HepG2 (cell line): ENCODE data around the gene APBB2. TPM values are rescaled to one million over a fixed set of nuclear protein-coding genes. Genes with fewer than 3 reads are reported as not detected.

Experiments used
- ATAC-seq: fragments of 200-7000 bp; cut with Tn5 transposase; 3 replicates; pipeline ENCODE4 v1.9.1; 2020; ENCODE audit warnings: mild to moderate bottlenecking, moderate library complexity
- BruUV-seq: library from RNA; stranded (reverse); fragments of 400-500 nt; replicated peaks from 2 replicates; lab custom pipeline; 2021; lab: Mats Ljungman, UMichigan
- CTCF ChIA-PET: fragments of 300-600 bp; formaldehyde crosslinking; extraction: SDS; loops from one replicate; lab custom pipeline; 2021; ENCODE audit warnings: low total read pairs, inconsistent platforms, low intra/inter-chr PET ratio; lab: Yijun Ruan, JAX
- POLR2A ChIA-PET: fragments of 350-600 bp; sonication (Branson Sonifier 250); formaldehyde crosslinking; loops from one replicate; lab custom pipeline; 2020; ENCODE audit warnings: antibody characterized with exemption, inconsistent platforms; lab: Yijun Ruan, JAX
- DNase-seq: peaks from one replicate; pipeline ENCODE4 v3.0.0-alpha.2; 2015; ENCODE audit warnings: low spot score
- FAIRE-seq: peaks from 3 replicates; lab custom pipeline; 2011; peaks lifted over from hg19 to GRCh38; lab: Jason Lieb, UNC
- H2AFZ ChIP-seq: one replicate; pipeline ENCODE4 v1.6.1; 2011; ENCODE audit warnings: low read length, inconsistent platforms
- H3K27ac ChIP-seq: fragments of 300-600 bp; 3 replicates; pipeline ENCODE4 v1.8.0; 2011; ENCODE audit warnings: mixed run types, mild to moderate bottlenecking, mixed read lengths, low read length, inconsistent platforms; ENCODE audit not compliant: insufficient read depth; ENCODE audit errors: extremely low read length
- H3K27me3 ChIP-seq, 2 experiments: fragments of 200-600 bp in 1 of 2; 2 replicates in 1 of 2; 3 replicates in 1 of 2; pipeline versions ENCODE4 v1.6.0 to v1.8.0; 2011; ENCODE audit warnings: low read length in 2 of 2, mild to moderate bottlenecking in 2 of 2, moderate library complexity in 2 of 2, inconsistent platforms in 1 of 2; ENCODE audit not compliant: insufficient read depth in 2 of 2, control insufficient read depth in 1 of 2
- H3K36me3 ChIP-seq, 2 experiments: fragments of 200-600 bp in 1 of 2; replicated peaks in 1 of 2; 2 replicates in 1 of 2; 3 replicates in 1 of 2; pipeline versions ENCODE4 v1.5.1 to v1.8.0; 2011; ENCODE audit warnings: low read length in 2 of 2, inconsistent platforms in 1 of 2; ENCODE audit not compliant: insufficient read depth in 2 of 2, control insufficient read depth in 1 of 2
- H3K4me1 ChIP-seq: 2 replicates; pipeline ENCODE4 v1.5.1; 2012; ENCODE audit warnings: low read length, inconsistent platforms; ENCODE audit not compliant: insufficient read depth
- H3K4me2 ChIP-seq: 2 replicates; pipeline ENCODE4 v1.6.0; 2011; ENCODE audit warnings: low read depth, low read length, inconsistent platforms
- H3K4me3 ChIP-seq, 3 experiments: fragments of 200-600 bp in 1 of 3; sonication (generic), shearing (Covaris generic) in 1 of 3; replicated peaks in 1 of 3; 2 replicates each; pipeline ENCODE4 v1.5.1; 2011 to 2016; ENCODE audit warnings: low read length in 3 of 3, inconsistent platforms in 2 of 3, low read depth in 2 of 3, mild to moderate bottlenecking in 2 of 3, control low read depth in 1 of 3, mixed read lengths in 1 of 3; ENCODE audit not compliant: insufficient read depth in 1 of 3
- H3K79me2 ChIP-seq: one replicate; pipeline ENCODE4 v1.6.1; 2011; ENCODE audit warnings: low read length, inconsistent platforms; ENCODE audit not compliant: insufficient read depth
- H3K9ac ChIP-seq: 2 replicates; pipeline ENCODE4 v1.6.0; 2011; ENCODE audit warnings: mild to moderate bottlenecking, low read depth, low read length, inconsistent platforms; ENCODE audit not compliant: insufficient read depth
- H3K9me3 ChIP-seq: 2 replicates; pipeline ENCODE4 v1.5.1; 2012; ENCODE audit warnings: mild to moderate bottlenecking, low read length
- H4K20me1 ChIP-seq: 2 replicates; pipeline ENCODE4 v1.6.0; 2011; ENCODE audit warnings: inconsistent platforms, mild to moderate bottlenecking, low read length, moderate library complexity; ENCODE audit not compliant: insufficient read depth
- BHLHE40 ChIP-seq: IDR thresholded peaks from 2 replicates; pipeline ENCODE4 v1.6.1; 2011; ENCODE audit warnings: low read length, improper control_type of control experiment
- ERF ChIP-seq: IDR thresholded peaks from 2 replicates; pipeline ENCODE4 v1.6.1; 2018; ENCODE audit warnings: missing biosample characterization, missing genetic modification reagents
- KLF13 ChIP-seq: sonication (generic); formaldehyde crosslinking; IDR thresholded peaks from 2 replicates; pipeline ENCODE4 v1.4.0; 2020; ENCODE audit warnings: mild to moderate bottlenecking, missing genetic modification reagents
- MZF1 ChIP-seq: sonication (generic); formaldehyde crosslinking; IDR thresholded peaks from 2 replicates; pipeline ENCODE4 v1.8.1; 2023; ENCODE audit warnings: mild to moderate bottlenecking, missing genetic modification reagents, borderline replicate concordance
- NRL ChIP-seq: sonication (generic); formaldehyde crosslinking; IDR thresholded peaks from 2 replicates; pipeline ENCODE4 v1.5.0; 2020; ENCODE audit warnings: missing genetic modification reagents, mild to moderate bottlenecking, moderate library complexity, borderline replicate concordance
- POLR2AphosphoS5 ChIP-seq: IDR thresholded peaks from 2 replicates; pipeline ENCODE4 v1.6.1; 2012; ENCODE audit warnings: low read depth, low read length
- ZBTB21 ChIP-seq: sonication (generic); formaldehyde crosslinking; IDR thresholded peaks from 2 replicates; pipeline ENCODE4 v1.4.0; 2020; ENCODE audit warnings: missing genetic modification reagents
- ZNF101 ChIP-seq: sonication (generic); formaldehyde crosslinking; IDR thresholded peaks from 2 replicates; pipeline ENCODE4 v1.4.0; 2020; ENCODE audit warnings: mild to moderate bottlenecking, low read depth, missing genetic modification reagents, borderline replicate concordance
- ZNF3 ChIP-seq: IDR thresholded peaks from 2 replicates; pipeline ENCODE4 v1.7.0; 2017; ENCODE audit warnings: inconsistent platforms
- ZNF350 ChIP-seq: sonication (generic); formaldehyde crosslinking; IDR thresholded peaks from 2 replicates; pipeline ENCODE4 v1.4.0; 2020; ENCODE audit warnings: mild to moderate bottlenecking, low read depth, missing genetic modification reagents, borderline replicate concordance
- ZNF589 ChIP-seq: sonication (generic); formaldehyde crosslinking; conservative IDR thresholded peaks from 2 replicates; pipeline ENCODE4 v1.8.0; 2022; ENCODE audit warnings: mild to moderate bottlenecking, moderate library complexity, missing genetic modification reagents
- WGBS: methylation state at CpG from one replicate; pipeline ENCODE4 v1.1.6; 2017; ENCODE audit warnings: low lambda C conversion rate; 5-methylcytosine and 5-hydroxymethylcytosine counted together
- in situ Hi-C: cut with HindIII; loops from 2 replicates; pipeline ENCODE4 v1.10.0; 2017; ENCODE audit warnings: low pct_unique_long_range_greater_than_20kb; ENCODE audit not compliant: extremely low pct_ligation_motif_present
- intact Hi-C: fragments of 100-400 bp; cut with micrococcal nuclease; formaldehyde crosslinking; loops from one replicate; pipeline ENCODE4 v1.10.0; 2022; ENCODE audit not compliant: unreplicated experiment
- polyA plus RNA-seq, 8 experiments: library from polyadenylated mRNA; depleted of rRNA in 3 of 8; stranded (reverse) in 7 of 8; unstranded in 1 of 8; fragments of >200 nt; fragmentation: Illumina TruSeq in 4 of 8; extraction: Trizol in 4 of 8; gene quantifications; 2 replicates each; pipeline versions ENCODE4 v1.2.1 to v1.2.3, GENCODE V29; 2011 to 2016; ENCODE audit warnings: low read depth in 4 of 8, missing spikeins in 1 of 8, mixed read lengths in 1 of 8; ENCODE audit not compliant: insufficient read depth in 1 of 8
- total RNA-seq, 5 experiments: library from RNA; depleted of rRNA; stranded (reverse); fragments of >200 nt; fragmentation: Illumina TruSeq; extraction: Trizol; gene quantifications; 2 replicates each; pipeline ENCODE4 v1.2.3, GENCODE V29; 2016; ENCODE audit warnings: low read depth in 1 of 5
- TF ChIP-seq, protein P1 (sequence below): sonication (generic); formaldehyde crosslinking; IDR thresholded peaks from 2 replicates; pipeline ENCODE4 v1.5.0; 2020; ENCODE audit warnings: mild to moderate bottlenecking, missing genetic modification reagents, borderline replicate concordance
- TF ChIP-seq, protein P2 (sequence below): sonication (generic); formaldehyde crosslinking; IDR thresholded peaks from one replicate; pipeline ENCODE4 v1.5.1; 2020; ENCODE audit warnings: mild to moderate bottlenecking, missing genetic modification reagents; ENCODE audit errors: not compliant biosample characterization

Gene APBB2
- total and polyA plus RNA-seq, 2 of the 13 experiments (the other 11 are each of a cell fraction or from before 2014, with no cell fraction given): 11.7 to 17.0 TPM

DNA sequence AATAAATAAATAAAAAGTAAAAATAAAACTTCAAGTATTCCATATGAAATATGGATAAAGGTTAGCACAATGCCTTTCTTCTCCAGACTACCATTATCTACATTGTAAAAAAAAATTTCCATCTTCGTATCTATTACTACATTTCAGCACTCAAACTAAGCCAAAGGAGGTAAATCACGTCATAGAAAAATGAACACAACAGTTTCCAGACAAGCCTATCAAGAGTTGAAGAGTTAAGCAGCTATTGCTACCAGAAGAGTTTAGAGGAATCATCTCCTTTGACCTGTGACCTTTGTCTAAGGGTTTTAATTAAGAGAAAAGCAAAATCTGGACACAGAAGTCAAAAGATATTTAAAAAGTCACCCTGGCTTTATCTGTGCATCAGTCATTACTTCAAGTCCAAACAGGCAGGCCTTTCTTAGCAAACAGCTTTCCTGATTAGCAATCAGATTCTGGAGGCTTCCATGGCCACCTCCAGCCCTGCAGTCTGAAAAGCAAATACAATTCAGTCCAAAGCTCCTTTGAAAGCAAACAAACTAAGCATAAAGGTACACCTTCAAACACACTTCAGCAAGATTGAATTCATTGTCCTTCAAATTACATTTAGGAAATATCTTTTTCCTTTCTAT lies 82.2 kb downstream of the APBB2 start (continued):
- TF ChIP-seq ZNF350 (no peak), ZNF3 (no peak), ZNF101 (CRISPR knock-in tag) (no peak), ZBTB21 (CRISPR knock-in tag) (no peak; the same call in 1 of the 2 replicates), MZF1 (CRISPR knock-in tag) (no peak)
- TF ChIP-seq, protein P1, sequence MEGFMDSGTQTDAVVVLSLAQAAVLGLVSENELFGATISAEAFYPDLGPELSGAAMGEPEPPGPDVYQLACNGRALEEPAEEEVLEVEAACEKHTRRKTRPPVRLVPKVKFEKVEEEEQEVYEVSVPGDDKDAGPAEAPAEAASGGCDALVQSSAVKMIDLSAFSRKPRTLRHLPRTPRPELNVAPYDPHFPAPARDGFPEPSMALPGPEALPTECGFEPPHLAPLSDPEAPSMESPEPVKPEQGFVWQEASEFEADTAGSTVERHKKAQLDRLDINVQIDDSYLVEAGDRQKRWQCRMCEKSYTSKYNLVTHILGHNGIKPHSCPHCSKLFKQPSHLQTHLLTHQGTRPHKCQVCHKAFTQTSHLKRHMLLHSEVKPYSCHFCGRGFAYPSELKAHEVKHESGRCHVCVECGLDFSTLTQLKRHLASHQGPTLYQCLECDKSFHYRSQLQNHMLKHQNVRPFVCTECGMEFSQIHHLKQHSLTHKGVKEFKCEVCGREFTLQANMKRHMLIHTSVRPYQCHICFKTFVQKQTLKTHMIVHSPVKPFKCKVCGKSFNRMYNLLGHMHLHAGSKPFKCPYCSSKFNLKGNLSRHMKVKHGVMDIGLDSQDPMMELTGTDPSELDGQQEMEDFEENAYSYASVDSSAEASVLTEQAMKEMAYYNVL (CRISPR knock-in tag): peak; percentile 76; the same call in 1 of the 2 replicates

DNA sequence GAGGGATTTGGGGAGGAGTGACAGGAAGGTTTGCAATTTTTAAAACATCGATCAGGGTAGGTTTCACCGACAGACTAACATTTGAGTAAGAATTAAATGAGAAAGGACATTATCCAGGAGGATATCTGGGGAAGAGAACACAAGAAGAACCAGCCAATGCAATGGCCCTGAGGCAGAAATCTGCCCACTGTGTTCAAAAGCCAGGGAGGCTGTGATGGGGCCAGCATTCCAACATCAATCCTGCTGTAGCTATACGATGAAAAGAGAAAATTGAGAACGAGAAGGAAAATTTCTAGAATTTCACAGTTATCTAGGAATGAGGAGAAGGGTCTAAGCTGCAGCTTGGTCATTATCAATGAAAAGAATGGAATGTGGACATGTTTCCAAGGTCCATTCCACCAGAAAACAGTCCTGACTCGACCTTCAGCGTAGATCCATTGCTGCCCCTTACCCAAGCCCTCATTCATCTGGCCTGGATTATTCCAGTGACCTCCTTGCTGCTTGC lies 84.4 kb downstream of the APBB2 start:
- ATAC-seq (no peak), FAIRE-seq (no peak), DNase-seq (no peak)
- in situ Hi-C loops (loop anchor here (10.0 kb wide), 1 partner anchor 85 kb away; the partner anchor contains the start of gene APBB2), intact Hi-C loops (loop anchor here (10.0 kb wide), 1 partner anchor 155 kb away; no protein-coding TSS in a partner anchor)
- ChIA-PET CTCF (no interaction called here), POLR2A (no interaction called here)
- no peaks in the 10 kb centered on the region for H4K20me1 ChIP-seq
- no peak overlapping the region for H3K27ac ChIP-seq
- no peak overlapping the region for H3K4me3 ChIP-seq
- peaks cover 6% of the 10 kb centered on the region for H3K79me2 ChIP-seq
- H3K36me3 ChIP-seq: no peaks in the 10 kb centered on the region
- no TSS peak for BruUV-seq
- H3K4me1 ChIP-seq: peaks cover 72% of the 10 kb centered on the region
- no peak overlapping the region for H3K9ac ChIP-seq
- no peak overlapping the region for H3K4me2 ChIP-seq
- no peaks in the 10 kb centered on the region for H3K27me3 ChIP-seq
- no peaks in the 10 kb centered on the region for H3K9me3 ChIP-seq
- no peak overlapping the region for H2AFZ ChIP-seq
- WGBS: 70% methylated on average over 6 of the region's 6 CpGs
- TF ChIP-seq ZNF589 (CRISPR knock-in tag) (no peak), ERF (CRISPR knock-in tag) (no peak), KLF13 (no peak), POLR2AphosphoS5 (no peak), NRL (CRISPR knock-in tag) (no peak), BHLHE40 (no peak)
- TF ChIP-seq, protein P2, sequence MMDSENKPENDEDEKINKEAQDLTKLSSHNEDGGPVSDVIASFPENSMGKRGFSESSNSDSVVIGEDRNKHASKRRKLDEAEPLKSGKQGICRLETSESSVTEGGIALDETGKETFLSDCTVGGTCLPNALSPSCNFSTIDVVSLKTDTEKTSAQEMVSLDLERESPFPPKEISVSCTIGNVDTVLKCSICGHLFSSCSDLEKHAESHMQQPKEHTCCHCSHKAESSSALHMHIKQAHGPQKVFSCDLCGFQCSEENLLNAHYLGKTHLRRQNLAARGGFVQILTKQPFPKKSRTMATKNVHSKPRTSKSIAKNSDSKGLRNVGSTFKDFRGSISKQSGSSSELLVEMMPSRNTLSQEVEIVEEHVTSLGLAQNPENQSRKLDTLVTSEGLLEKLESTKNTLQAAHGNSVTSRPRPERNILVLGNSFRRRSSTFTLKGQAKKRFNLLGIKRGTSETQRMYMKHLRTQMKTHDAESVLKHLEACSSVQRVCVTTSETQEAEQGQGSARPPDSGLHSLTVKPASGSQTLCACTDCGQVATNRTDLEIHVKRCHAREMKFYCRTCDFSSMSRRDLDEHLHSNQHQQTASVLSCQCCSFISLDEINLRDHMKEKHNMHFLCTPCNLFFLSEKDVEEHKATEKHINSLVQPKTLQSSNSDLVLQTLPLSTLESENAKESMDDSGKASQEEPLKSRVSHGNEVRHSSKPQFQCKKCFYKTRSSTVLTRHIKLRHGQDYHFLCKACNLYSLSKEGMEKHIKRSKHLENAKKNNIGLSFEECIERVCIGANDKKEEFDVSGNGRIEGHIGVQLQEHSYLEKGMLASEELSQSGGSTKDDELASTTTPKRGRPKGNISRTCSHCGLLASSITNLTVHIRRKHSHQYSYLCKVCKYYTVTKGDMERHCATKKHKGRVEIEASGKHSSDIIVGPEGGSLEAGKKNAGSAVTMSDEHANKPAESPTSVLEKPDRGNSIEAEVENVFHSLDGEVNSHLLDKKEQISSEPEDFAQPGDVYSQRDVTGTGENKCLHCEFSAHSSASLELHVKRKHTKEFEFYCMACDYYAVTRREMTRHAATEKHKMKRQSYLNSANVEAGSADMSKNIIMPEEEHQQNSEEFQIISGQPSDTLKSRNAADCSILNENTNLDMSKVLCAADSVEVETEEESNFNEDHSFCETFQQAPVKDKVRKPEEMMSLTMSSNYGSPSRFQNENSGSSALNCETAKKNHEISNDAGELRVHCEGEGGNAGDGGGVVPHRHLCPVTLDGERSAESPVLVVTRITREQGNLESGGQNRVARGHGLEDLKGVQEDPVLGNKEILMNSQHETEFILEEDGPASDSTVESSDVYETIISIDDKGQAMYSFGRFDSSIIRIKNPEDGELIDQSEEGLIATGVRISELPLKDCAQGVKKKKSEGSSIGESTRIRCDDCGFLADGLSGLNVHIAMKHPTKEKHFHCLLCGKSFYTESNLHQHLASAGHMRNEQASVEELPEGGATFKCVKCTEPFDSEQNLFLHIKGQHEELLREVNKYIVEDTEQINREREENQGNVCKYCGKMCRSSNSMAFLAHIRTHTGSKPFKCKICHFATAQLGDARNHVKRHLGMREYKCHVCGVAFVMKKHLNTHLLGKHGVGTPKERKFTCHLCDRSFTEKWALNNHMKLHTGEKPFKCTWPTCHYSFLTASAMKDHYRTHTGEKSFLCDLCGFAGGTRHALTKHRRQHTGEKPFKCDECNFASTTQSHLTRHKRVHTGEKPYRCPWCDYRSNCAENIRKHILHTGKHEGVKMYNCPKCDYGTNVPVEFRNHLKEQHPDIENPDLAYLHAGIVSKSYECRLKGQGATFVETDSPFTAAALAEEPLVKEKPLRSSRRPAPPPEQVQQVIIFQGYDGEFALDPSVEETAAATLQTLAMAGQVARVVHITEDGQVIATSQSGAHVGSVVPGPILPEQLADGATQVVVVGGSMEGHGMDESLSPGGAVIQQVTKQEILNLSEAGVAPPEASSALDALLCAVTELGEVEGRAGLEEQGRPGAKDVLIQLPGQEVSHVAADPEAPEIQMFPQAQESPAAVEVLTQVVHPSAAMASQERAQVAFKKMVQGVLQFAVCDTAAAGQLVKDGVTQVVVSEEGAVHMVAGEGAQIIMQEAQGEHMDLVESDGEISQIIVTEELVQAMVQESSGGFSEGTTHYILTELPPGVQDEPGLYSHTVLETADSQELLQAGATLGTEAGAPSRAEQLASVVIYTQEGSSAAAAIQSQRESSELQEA (CRISPR knock-in tag): no peak
